Right forelimb (tissue), 1 donor: ENCODE results near the gene POLR1H.

Experiments used
- DNase-seq: peaks from one replicate; pipeline ENCODE4 v3.0.0-alpha.2; 2018

The POLR1H gene

GRCh38 chr6:30097902-30098768, 37.1 kb downstream of the POLR1H start:
- no peak for DNase-seq

- DNase-seq: no peak
Observed at GRCh38 chr6:30100154-30100553, 39.1 kb downstream of the POLR1H start.

GRCh38 chr6:30100585-30101443, 39.7 kb downstream of the POLR1H start:
- DNase-seq: no peak

- DNase-seq: peak; percentile 82
Observed at GRCh38 chr6:30101444-30102413, 40.7 kb downstream of the POLR1H start.

- DNase-seq: no peak
Observed at GRCh38 chr6:30102414-30102969, 41.4 kb downstream of the POLR1H start.

- DNase-seq: peak; percentile 83
Observed at GRCh38 chr6:30102970-30103871, 42.2 kb downstream of the POLR1H start.

- DNase-seq: no peak
Observed at GRCh38 chr6:30103872-30104179, 42.8 kb downstream of the POLR1H start.

GRCh38 chr6:30104661-30105060, 43.6 kb downstream of the POLR1H start:
- DNase-seq: no peak

- no peak for DNase-seq
Observed at GRCh38 chr6:30111266-30111856, 50.3 kb downstream of the POLR1H start.

GRCh38 chr6:30112402-30112994, 51.4 kb downstream of the POLR1H start:
- no peak for DNase-seq

GRCh38 chr6:30113003-30113759, 52.1 kb downstream of the POLR1H start, which contains the start of gene TRIM31:
Gene TRIM31, minus strand, starts transcription at chr6:30113090. Its CDS starts 285 bp downstream, at chr6:30112805.
- no peak for DNase-seq

- no peak for DNase-seq
Observed at GRCh38 chr6:30113841-30114240, 52.8 kb downstream of the POLR1H start.
